KG1 (cell line): ENCODE data around the gene HAVCR2.
"Not testable (repeated sequence)": the region's sequence is repeated elsewhere in the genome, so short reads cannot be mapped to it uniquely, and the experiment has no call there.

Source experiments
- DNase-seq: peaks from one replicate; lab custom pipeline; 2025; lab: John Stamatoyannopoulos, UW

Gene HAVCR2

GRCh38 chr5:157088342-157088990 lies 20.4 kb downstream of the HAVCR2 start:
- no peak for DNase-seq

- DNase-seq: no peak
Measured at GRCh38 chr5:157086751-157087359, 22.0 kb downstream of the HAVCR2 start.

GRCh38 chr5:157085930-157086329 lies 22.9 kb downstream of the HAVCR2 start:
- no peak for DNase-seq

- no peak for DNase-seq
Measured at GRCh38 chr5:157080286-157080685, 28.6 kb downstream of the HAVCR2 start.

- DNase-seq: no peak
Measured at GRCh38 chr5:157076558-157076957, 32.3 kb downstream of the HAVCR2 start.

- DNase-seq: no peak
Measured at GRCh38 chr5:157072508-157072907, 36.3 kb downstream of the HAVCR2 start.

GRCh38 chr5:157069949-157070348 lies 38.9 kb downstream of the HAVCR2 start:
- no peak for DNase-seq

GRCh38 chr5:157068785-157069184 lies 40.1 kb downstream of the HAVCR2 start:
- no peak for DNase-seq

GRCh38 chr5:157068339-157068738 lies 40.5 kb downstream of the HAVCR2 start:
- no peak for DNase-seq

- no peak for DNase-seq
Measured at GRCh38 chr5:157067005-157067404, 41.8 kb downstream of the HAVCR2 start.

GRCh38 chr5:157066080-157066479 lies 42.8 kb downstream of the HAVCR2 start:
- DNase-seq: no peak

GRCh38 chr5:157063776-157064430 lies 44.9 kb downstream of the HAVCR2 start:
- no peak for DNase-seq

GRCh38 chr5:157059891-157060290 lies 49.0 kb downstream of the HAVCR2 start:
- no peak for DNase-seq

- DNase-seq: no peak
Measured at GRCh38 chr5:157059093-157059539, 49.7 kb downstream of the HAVCR2 start, which contains the start of gene HAVCR1. TSS of gene HAVCR1 (minus strand) at chr5:157059116. CDS start at chr5:157057943, 1,173 bp downstream.

- DNase-seq: no peak
Measured at GRCh38 chr5:157057459-157058370, 51.1 kb downstream of the HAVCR2 start.

GRCh38 chr5:157056848-157057247 lies 52.0 kb downstream of the HAVCR2 start:
- not testable (repeated sequence) for DNase-seq

- no peak for DNase-seq
Measured at GRCh38 chr5:157051604-157052245, 57.1 kb downstream of the HAVCR2 start.

- no peak for DNase-seq
Measured at GRCh38 chr5:157050050-157050449, 58.8 kb downstream of the HAVCR2 start.

- no peak for DNase-seq
Measured at GRCh38 chr5:157049605-157050004, 59.2 kb downstream of the HAVCR2 start.

GRCh38 chr5:157047898-157048297 lies 60.9 kb downstream of the HAVCR2 start:
- DNase-seq: no peak

- not testable (repeated sequence) for DNase-seq
Measured at GRCh38 chr5:157047016-157047415, 61.8 kb downstream of the HAVCR2 start.

GRCh38 chr5:157046041-157046440 lies 62.8 kb downstream of the HAVCR2 start:
- DNase-seq: no peak
